Ishikawa (cell line): ENCODE measurements around the gene DDX54.
A peak's percentile ranks its signal among the peaks of the same experiment; 100 is the strongest.

Experiments used
- CEBPB ChIP-seq: IDR thresholded peaks from 2 replicates; pipeline ENCODE4 v1.6.1; 2012
- CREB1 ChIP-seq: IDR thresholded peaks from 2 replicates; pipeline ENCODE4 v1.6.1; 2012; ENCODE audit warnings: low read depth
- EGR1 ChIP-seq: IDR thresholded peaks from 2 replicates; pipeline ENCODE4 v1.6.1; 2012
- EP300 ChIP-seq: IDR thresholded peaks from 2 replicates; pipeline ENCODE4 v1.6.1; 2012; ENCODE audit warnings: borderline replicate concordance
- FOXM1 ChIP-seq: IDR thresholded peaks from 2 replicates; pipeline ENCODE4 v1.6.1; 2012; ENCODE audit warnings: low read depth, borderline replicate concordance
- MAX ChIP-seq: IDR thresholded peaks from 2 replicates; pipeline ENCODE4 v1.6.1; 2012
- NFIC ChIP-seq: IDR thresholded peaks from 2 replicates; pipeline ENCODE4 v1.6.1; 2012
- RAD21 ChIP-seq: IDR thresholded peaks from 2 replicates; pipeline ENCODE4 v1.6.1; 2012; ENCODE audit warnings: low read depth
- REST ChIP-seq: IDR thresholded peaks from 2 replicates; pipeline ENCODE4 v1.6.1; 2012; ENCODE audit warnings: low read depth, mild to moderate bottlenecking
- TAF1 ChIP-seq: IDR thresholded peaks from 2 replicates; pipeline ENCODE4 v1.6.1; 2012; ENCODE audit warnings: low read depth, mild to moderate bottlenecking
- TCF12 ChIP-seq: IDR thresholded peaks from 2 replicates; pipeline ENCODE4 v1.6.1; 2012; ENCODE audit warnings: low read depth
- TEAD4 ChIP-seq: IDR thresholded peaks from 2 replicates; pipeline ENCODE4 v1.6.1; 2012
- USF1 ChIP-seq: IDR thresholded peaks from 2 replicates; pipeline ENCODE4 v1.6.1; 2012
- YY1 ChIP-seq: IDR thresholded peaks from 2 replicates; pipeline ENCODE4 v1.6.1; 2012; ENCODE audit warnings: low read depth
- ZBTB7A ChIP-seq: IDR thresholded peaks from 2 replicates; pipeline ENCODE4 v1.6.1; 2012; ENCODE audit warnings: low read depth

The DDX54 gene

GRCh38 chr12:113165521-113166450 is 19.5 kb downstream of the DDX54 start:
- no peak for TF ChIP-seq CREB1
- no peak for TF ChIP-seq REST
- no peak for TF ChIP-seq FOXM1
- no peak for TF ChIP-seq NFIC
- no peak for TF ChIP-seq TAF1
- no peak for TF ChIP-seq MAX
- no peak for TF ChIP-seq USF1
- no peak for TF ChIP-seq EP300
- no peak for TF ChIP-seq CEBPB
- TF ChIP-seq YY1, result no peak
- TF ChIP-seq TCF12, result no peak
- TF ChIP-seq RAD21, result no peak
- TF ChIP-seq TEAD4, result no peak
- TF ChIP-seq EGR1, result no peak
- TF ChIP-seq ZBTB7A, result no peak

GRCh38 chr12:113164014-113164413 is 21.3 kb downstream of the DDX54 start:
- no peak for TF ChIP-seq REST
- TF ChIP-seq TAF1, result no peak
- TF ChIP-seq CEBPB, result no peak

GRCh38 chr12:113163030-113163360 is 22.3 kb downstream of the DDX54 start:
- no peak for TF ChIP-seq RAD21
- TF ChIP-seq REST, result no peak
- TF ChIP-seq MAX, result no peak
- TF ChIP-seq TAF1, result no peak
- TF ChIP-seq CEBPB, result no peak
- no peak for TF ChIP-seq YY1
- no peak for TF ChIP-seq USF1
- no peak for TF ChIP-seq NFIC
- no peak for TF ChIP-seq CREB1
- TF ChIP-seq ZBTB7A, result no peak
- TF ChIP-seq TEAD4, result no peak

GRCh38 chr12:113162102-113163029 is 22.9 kb downstream of the DDX54 start:
- peak; percentile 64 for TF ChIP-seq NFIC
- no peak for TF ChIP-seq EP300
- TF ChIP-seq TCF12, result peak; percentile 41; the same call in 1 of the 2 replicates
- TF ChIP-seq USF1, result peak; percentile 62
- TF ChIP-seq CREB1, result no peak
